Endothelial cell of umbilical vein (primary cell): Measurements from ENCODE around the gene GABRR2. TPM values are rescaled to one million over a fixed set of nuclear protein-coding genes. Genes with fewer than 3 reads are reported as not detected.

Experiments
- BruUV-seq: library from RNA; stranded (reverse); fragments of 400-500 nt; replicated peaks from 2 replicates; lab custom pipeline; 2021; lab: Mats Ljungman, UMichigan
- CTCF ChIA-PET: fragments of 300-600, 350-600 bp; sonication (Branson Sonifier 250); formaldehyde crosslinking; loops from one replicate; lab custom pipeline; 2021; ENCODE audit warnings: antibody characterized with exemption, inconsistent platforms; lab: Charles Lee
- POLR2A ChIA-PET: fragments of 300-600, 350-600 bp; sonication (Branson Sonifier 250); formaldehyde crosslinking; loops from one replicate; lab custom pipeline; 2021; ENCODE audit warnings: antibody characterized with exemption, inconsistent platforms; lab: Charles Lee
- DNase-seq: peaks from one replicate; pipeline ENCODE4 v3.0.0-alpha.2; 2011; ENCODE audit warnings: low read depth, low spot score
- FAIRE-seq: peaks from 2 replicates; lab custom pipeline; 2011; peaks lifted over from hg19 to GRCh38; lab: Jason Lieb, UNC
- H2AFZ ChIP-seq: 2 replicates; pipeline ENCODE4 v1.6.0; 2012; ENCODE audit warnings: low read depth, low read length, control low read depth, inconsistent platforms
- H3K27ac ChIP-seq: 2 replicates; pipeline ENCODE4 v1.5.1; 2011; ENCODE audit warnings: low read depth, mild to moderate bottlenecking, control low read depth, low read length, moderate library complexity; ENCODE audit not compliant: insufficient read depth
- H3K27me3 ChIP-seq, 2 experiments: 2 replicates each; pipeline versions ENCODE4 v1.6.0 to v1.6.1; 2011; ENCODE audit warnings: low read length in 2 of 2, mixed read lengths in 1 of 2; ENCODE audit not compliant: control insufficient read depth in 2 of 2, insufficient read depth in 2 of 2
- H3K36me3 ChIP-seq, 2 experiments: 2 replicates in 1 of 2; 3 replicates in 1 of 2; pipeline ENCODE4 v1.5.1; 2011; ENCODE audit warnings: low read length in 2 of 2, mild to moderate bottlenecking in 1 of 2, moderate library complexity in 1 of 2; ENCODE audit not compliant: control insufficient read depth in 2 of 2, insufficient read depth in 2 of 2; ENCODE audit errors: extremely low read depth in 1 of 2
- H3K4me1 ChIP-seq: 3 replicates; pipeline ENCODE4 v1.5.1; 2011; ENCODE audit warnings: mild to moderate bottlenecking, low read length; ENCODE audit not compliant: control insufficient read depth, insufficient read depth; ENCODE audit errors: extremely low read depth
- H3K4me2 ChIP-seq: 2 replicates; pipeline ENCODE4 v1.6.1; 2011; ENCODE audit warnings: low read length, control low read depth, mixed read lengths; ENCODE audit not compliant: insufficient read depth
- H3K4me3 ChIP-seq, 3 experiments: fragments of 200-600 bp in 1 of 3; sonication (generic), shearing (Covaris generic) in 1 of 3; replicated peaks in 1 of 3; 2 replicates each; pipeline ENCODE4 v1.5.1; 2011 to 2016; ENCODE audit warnings: control low read depth in 3 of 3, low read length in 3 of 3, mild to moderate bottlenecking in 2 of 3, inconsistent platforms in 1 of 3, low read depth in 1 of 3, moderate library complexity in 1 of 3; ENCODE audit not compliant: insufficient read depth in 1 of 3
- H3K79me2 ChIP-seq: 2 replicates; pipeline ENCODE4 v1.6.0; 2012; ENCODE audit warnings: low read length, inconsistent platforms; ENCODE audit not compliant: control insufficient read depth, insufficient read depth
- H3K9ac ChIP-seq: replicated peaks from 2 replicates; pipeline ENCODE3; 2011; ENCODE audit warnings: low read length, control low read depth; ENCODE audit not compliant: insufficient read depth; ENCODE audit errors: extremely low read depth
- H3K9me1 ChIP-seq: replicated peaks from 3 replicates; pipeline ENCODE4 v1.6.0; 2011; ENCODE audit warnings: mild to moderate bottlenecking, low read length; ENCODE audit not compliant: control insufficient read depth, insufficient read depth; ENCODE audit errors: extremely low read depth
- H3K9me3 ChIP-seq: replicated peaks from 2 replicates; pipeline ENCODE4 v1.5.1; 2012; ENCODE audit warnings: low read length, inconsistent platforms; ENCODE audit not compliant: control insufficient read depth, insufficient read depth
- H4K20me1 ChIP-seq: replicated peaks from 2 replicates; pipeline ENCODE3; 2011; ENCODE audit warnings: mild to moderate bottlenecking, low read length; ENCODE audit not compliant: control insufficient read depth, insufficient read depth; ENCODE audit errors: extremely low read depth
- EZH2 ChIP-seq: IDR thresholded peaks from 2 replicates; pipeline ENCODE4 v1.6.1; 2012; ENCODE audit warnings: borderline replicate concordance, low read depth, mild to moderate bottlenecking, moderate library complexity, low read length, inconsistent platforms; ENCODE audit not compliant: severe bottlenecking
- GATA2 ChIP-seq: IDR thresholded peaks from 2 replicates; pipeline ENCODE4 v1.7.0; 2011; ENCODE audit warnings: low read depth, mild to moderate bottlenecking, moderate library complexity, mixed read lengths, low read length; ENCODE audit not compliant: insufficient read length, insufficient read depth
- JUN ChIP-seq: IDR thresholded peaks from 2 replicates; pipeline ENCODE4 v1.6.1; 2011; ENCODE audit warnings: borderline replicate concordance, low read depth; ENCODE audit not compliant: insufficient read length, insufficient read depth
- POLR2A ChIP-seq: IDR thresholded peaks from 2 replicates; pipeline ENCODE4 v1.6.1; 2012; ENCODE audit warnings: low read depth, mild to moderate bottlenecking, control low read depth, low read length
- POLR2AphosphoS5 ChIP-seq: IDR thresholded peaks from 2 replicates; pipeline ENCODE4 v1.6.1; 2012; ENCODE audit warnings: low read depth, mild to moderate bottlenecking, control low read depth, low read length, moderate library complexity; ENCODE audit not compliant: insufficient read depth
- dilution Hi-C: fragments of 300-500 bp; cut with MboI; formaldehyde crosslinking; loops from one replicate; pipeline ENCODE4 v1.15.0; 2019; ENCODE audit warnings: low sequenced_read_pairs; ENCODE audit not compliant: extremely low pct_ligation_motif_present
- intact Hi-C: fragments of 100-400 bp; cut with micrococcal nuclease; formaldehyde crosslinking; loops from one replicate; pipeline ENCODE4 v1.10.0; 2022
- polyA plus RNA-seq, 4 experiments: library from polyadenylated mRNA; depleted of rRNA in 3 of 4; stranded (reverse) in 3 of 4; unstranded in 1 of 4; fragments of >200 nt; gene quantifications; 2 replicates each; pipeline versions ENCODE4 v1.2.1 to v1.2.3, GENCODE V29; 2011 to 2012; ENCODE audit warnings: missing spikeins in 1 of 4
- total RNA-seq: library from RNA; stranded (reverse); gene quantifications from 2 replicates; pipeline ENCODE4 v1.2.3, GENCODE V29; 2021
- TF ChIP-seq, protein P1 (sequence below), 2 donors: IDR thresholded peaks; 1 replicate in 1 of 2; 2 replicates in 1 of 2; pipeline ENCODE4 v1.5.1; 2011; ENCODE audit warnings: low read length in 2 of 2, mild to moderate bottlenecking in 2 of 2, moderate library complexity in 2 of 2, control low read depth in 1 of 2, inconsistent platforms in 1 of 2, low read depth in 1 of 2; ENCODE audit not compliant: insufficient read depth in 1 of 2; ENCODE audit errors: extremely low read depth in 1 of 2
- TF ChIP-seq, protein P2 (sequence below): IDR thresholded peaks from 2 replicates; pipeline ENCODE4 v1.6.1; 2011; ENCODE audit not compliant: insufficient read depth, insufficient read length

The GABRR2 gene
- total and polyA plus RNA-seq, 2 donors (not counting 3 experiments of a cell fraction or from before 2014, with no cell fraction given), result 1.4 to 3.6 TPM

DNA sequence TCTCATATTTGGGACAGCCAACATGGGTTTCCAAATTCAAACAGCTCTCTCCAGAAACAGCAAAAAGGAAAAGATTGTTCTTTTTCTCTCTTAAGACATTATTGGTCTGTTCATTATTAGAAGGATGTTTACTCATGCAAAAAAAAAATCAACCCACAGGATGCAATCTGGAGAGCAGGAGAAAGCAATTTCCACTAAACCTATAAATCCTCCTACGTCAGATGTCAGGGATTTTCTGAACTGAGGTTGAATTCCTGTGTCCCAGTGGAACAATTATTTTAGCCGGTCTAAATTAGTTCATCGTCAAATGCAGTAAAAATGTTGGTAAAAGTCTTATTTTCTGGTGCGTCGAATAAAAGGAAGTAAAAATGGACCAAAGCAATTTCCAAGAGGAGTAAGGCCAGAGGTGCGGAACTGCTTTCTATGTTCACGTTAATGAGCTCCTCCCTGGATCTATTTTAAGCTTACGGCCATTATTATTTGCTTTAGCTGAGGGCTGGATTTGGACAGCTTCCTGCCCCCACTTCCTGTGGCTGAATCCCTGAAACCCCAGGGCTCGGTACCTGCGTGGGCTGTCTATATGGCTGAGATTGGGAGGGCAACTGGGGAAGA lies 97.7 kb downstream of the GABRR2 start, which contains the start of gene GABRR1:
Gene GABRR1 (minus strand): TSS at position 60 of the 612 bp plus-strand sequence. CDS start 36 bp downstream, at position 24.
- no TSS peak for BruUV-seq
- dilution Hi-C loops (no loop called here), intact Hi-C loops (no loop called here)
- Histone ChIP-seq H3K79me2 (no peaks in the 10 kb centered on the region), H4K20me1 (no peaks in the 10 kb centered on the region), H3K27ac (no peak within 1 kb of the TSS), H2AFZ (no peak within 1 kb of the TSS), H3K9me1 (no peaks in the 10 kb centered on the region), H3K4me3 (no peak within 1 kb of the TSS), H3K4me2 (no peak within 1 kb of the TSS), H3K27me3 (peaks cover 20 to 30% of the 10 kb centered on the region in 2 experiments), H3K9me3 (no peaks in the 10 kb centered on the region), H3K4me1 (no peaks in the 10 kb centered on the region), H3K36me3 (no peaks in the 10 kb centered on the region), H3K9ac (no peak within 1 kb of the TSS)
- TF ChIP-seq POLR2A (no peak), JUN (no peak), POLR2AphosphoS5 (no peak), EZH2 (no peak), GATA2 (no peak)
- TF ChIP-seq, protein P1, sequence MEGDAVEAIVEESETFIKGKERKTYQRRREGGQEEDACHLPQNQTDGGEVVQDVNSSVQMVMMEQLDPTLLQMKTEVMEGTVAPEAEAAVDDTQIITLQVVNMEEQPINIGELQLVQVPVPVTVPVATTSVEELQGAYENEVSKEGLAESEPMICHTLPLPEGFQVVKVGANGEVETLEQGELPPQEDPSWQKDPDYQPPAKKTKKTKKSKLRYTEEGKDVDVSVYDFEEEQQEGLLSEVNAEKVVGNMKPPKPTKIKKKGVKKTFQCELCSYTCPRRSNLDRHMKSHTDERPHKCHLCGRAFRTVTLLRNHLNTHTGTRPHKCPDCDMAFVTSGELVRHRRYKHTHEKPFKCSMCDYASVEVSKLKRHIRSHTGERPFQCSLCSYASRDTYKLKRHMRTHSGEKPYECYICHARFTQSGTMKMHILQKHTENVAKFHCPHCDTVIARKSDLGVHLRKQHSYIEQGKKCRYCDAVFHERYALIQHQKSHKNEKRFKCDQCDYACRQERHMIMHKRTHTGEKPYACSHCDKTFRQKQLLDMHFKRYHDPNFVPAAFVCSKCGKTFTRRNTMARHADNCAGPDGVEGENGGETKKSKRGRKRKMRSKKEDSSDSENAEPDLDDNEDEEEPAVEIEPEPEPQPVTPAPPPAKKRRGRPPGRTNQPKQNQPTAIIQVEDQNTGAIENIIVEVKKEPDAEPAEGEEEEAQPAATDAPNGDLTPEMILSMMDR (IDR thresholded peaks at IDR 0.05; ENCODE audit: extremely low read depth in 1 of 2, insufficient read depth in 1 of 2, low read depth in 1 of 2, low read length in 2 of 2), result no peak
- TF ChIP-seq, protein P2, sequence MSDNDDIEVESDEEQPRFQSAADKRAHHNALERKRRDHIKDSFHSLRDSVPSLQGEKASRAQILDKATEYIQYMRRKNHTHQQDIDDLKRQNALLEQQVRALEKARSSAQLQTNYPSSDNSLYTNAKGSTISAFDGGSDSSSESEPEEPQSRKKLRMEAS, result no peak
- DNase-seq, result no peak
- FAIRE-seq, result no peak
- ChIA-PET POLR2A (no interaction called here), CTCF (no interaction called here)
